Left lung (tissue), 10 donors: ENCODE measurements around the gene PCDH1. TPM values are rescaled to one million over a fixed set of nuclear protein-coding genes. Genes with fewer than 3 reads are reported as not detected.
A peak's percentile ranks its signal among the peaks of the same experiment; 100 is the strongest.

Experiments used
- ATAC-seq: fragments of 200-7000 bp; cut with Tn5 transposase; one replicate; pipeline ENCODE4 v1.9.1; 2020; ENCODE audit warnings: moderate library complexity
- DNase-seq, 4 donors: peaks; one replicate each; pipeline ENCODE4 v3.0.0-alpha.2; 2013 to 2020
- H3K27ac ChIP-seq, 2 donors: fragments of 200-600 bp; sonication (generic) in 1 of 2; one replicate each; pipeline versions ENCODE4 v1.5.0 to v1.8.0; 2020 to 2021
- H3K27me3 ChIP-seq, 2 donors: fragments of 200-600 bp; sonication (generic) in 1 of 2; one replicate each; pipeline versions ENCODE4 v1.5.0 to v1.8.0; 2020 to 2021
- H3K36me3 ChIP-seq, 2 donors: fragments of 200-600 bp; sonication (generic) in 1 of 2; one replicate each; pipeline versions ENCODE4 v1.5.0 to v1.8.0; 2020 to 2021
- H3K4me1 ChIP-seq, 2 donors: fragments of 200-600 bp; one replicate each; pipeline ENCODE4 v1.8.0; 2021
- H3K4me3 ChIP-seq, 2 donors: fragments of 200-600 bp; sonication (generic) in 1 of 2; one replicate each; pipeline versions ENCODE4 v1.5.0 to v1.8.0; 2020 to 2021; ENCODE audit warnings: mild to moderate bottlenecking in 1 of 2
- H3K9me3 ChIP-seq, 2 donors: fragments of 200-600 bp; sonication (generic) in 1 of 2; one replicate each; pipeline versions ENCODE4 v1.5.0 to v1.8.0; 2020 to 2021
- CTCF ChIP-seq, 2 donors: fragments of 200-600 bp; sonication (generic) in 1 of 2; IDR thresholded peaks; one replicate each; pipeline versions ENCODE4 v1.5.0 to v1.8.0; 2021; ENCODE audit warnings: antibody characterized with exemption in 2 of 2
- intact Hi-C, 2 donors: fragments of 100-400 bp; cut with DNase I; formaldehyde crosslinking; loops; one replicate each; pipeline versions ENCODE4 v1.11.2 to v1.14.2; 2022
- polyA plus RNA-seq, 6 donors: library from polyadenylated mRNA; unstranded; fragments of 120-200 nt; gene quantifications; one replicate each; pipeline ENCODE4 v1.2.1, GENCODE V29; 2013; ENCODE audit not compliant: insufficient read length in 6 of 6
- total RNA-seq, 2 donors: library from RNA; stranded (reverse); fragmentation: NEBNext Ultra II Directional; extraction: Animal tissue kit (Norgen Biotek cat#: 25700); gene quantifications; one replicate each; pipeline ENCODE4 v1.2.1, GENCODE V29; 2021
- donor health status: DM: no; HTN: yes; CAD: no.
- donor health status: DM: no; HTN: no; CAD: no.

PCDH1 gene
- total and polyA plus RNA-seq, 8 donors = 23.6 to 65.0 (median 34.1) TPM

GRCh38 chr5:141863569-141864178, 14.5 kb downstream of the PCDH1 start:
- intact Hi-C loops = no loop called here
- H3K4me3 ChIP-seq = no peak overlapping the region
- H3K27me3 ChIP-seq = peaks cover 0 to 9% of the 10 kb centered on the region in 2 donors
- H3K9me3 ChIP-seq = no peaks in the 10 kb centered on the region
- no peak overlapping the region for H3K27ac ChIP-seq
- H3K4me1 ChIP-seq = no peaks in the 10 kb centered on the region
- H3K36me3 ChIP-seq = peaks cover 0 to 57% of the 10 kb centered on the region in 2 donors
- DNase-seq = peak in 1 of 4 donors; percentile 55
- TF ChIP-seq CTCF (IDR thresholded peaks at IDR 0.05) = no peak
- ATAC-seq = no peak

GRCh38 chr5:141862936-141863543, 15.2 kb downstream of the PCDH1 start:
- TF ChIP-seq CTCF (IDR thresholded peaks at IDR 0.05) = no peak
- DNase-seq (peak in 1 of 4 donors; percentile 69), ATAC-seq (no peak)
- Histone ChIP-seq H3K4me3 (no peak overlapping the region), H3K27ac (no peak overlapping the region), H3K27me3 (peaks cover 0 to 9% of the 10 kb centered on the region in 2 donors), H3K36me3 (peaks cover 0 to 51% of the 10 kb centered on the region in 2 donors), H3K4me1 (no peaks in the 10 kb centered on the region), H3K9me3 (no peaks in the 10 kb centered on the region)
- intact Hi-C loops = no loop called here

DNA sequence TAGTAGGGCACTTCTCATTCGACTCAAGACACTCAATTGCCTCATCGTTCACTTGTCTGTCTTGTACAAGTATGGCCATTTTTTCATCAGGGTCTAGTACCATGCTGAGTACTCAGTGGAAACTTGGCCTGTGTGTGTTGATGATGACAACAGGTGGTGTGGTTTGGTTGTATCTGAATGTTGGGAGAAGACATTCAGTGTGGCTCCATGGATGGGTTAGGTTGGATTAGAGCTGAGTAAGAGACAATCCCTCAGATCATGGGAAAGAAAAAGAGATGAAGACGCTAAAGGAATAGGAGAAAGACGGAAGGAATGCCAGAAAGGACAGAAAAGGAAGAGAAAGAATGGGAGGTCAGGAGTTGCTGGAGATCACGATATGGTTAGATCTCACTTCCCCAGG, 17.0 kb downstream of the PCDH1 start:
- no peaks in the 10 kb centered on the region for H3K9me3 ChIP-seq
- no peak for TF ChIP-seq CTCF (IDR thresholded peaks at IDR 0.05)
- intact Hi-C loops = no loop called here
- no peak for ATAC-seq
- no peak overlapping the region for H3K4me3 ChIP-seq
- H3K4me1 ChIP-seq = no peaks in the 10 kb centered on the region
- peaks cover 0 to 9% of the 10 kb centered on the region in 2 donors for H3K27me3 ChIP-seq
- DNase-seq = no peak
- H3K27ac ChIP-seq = no peak overlapping the region
- peaks cover 0 to 41% of the 10 kb centered on the region in 2 donors for H3K36me3 ChIP-seq

DNA sequence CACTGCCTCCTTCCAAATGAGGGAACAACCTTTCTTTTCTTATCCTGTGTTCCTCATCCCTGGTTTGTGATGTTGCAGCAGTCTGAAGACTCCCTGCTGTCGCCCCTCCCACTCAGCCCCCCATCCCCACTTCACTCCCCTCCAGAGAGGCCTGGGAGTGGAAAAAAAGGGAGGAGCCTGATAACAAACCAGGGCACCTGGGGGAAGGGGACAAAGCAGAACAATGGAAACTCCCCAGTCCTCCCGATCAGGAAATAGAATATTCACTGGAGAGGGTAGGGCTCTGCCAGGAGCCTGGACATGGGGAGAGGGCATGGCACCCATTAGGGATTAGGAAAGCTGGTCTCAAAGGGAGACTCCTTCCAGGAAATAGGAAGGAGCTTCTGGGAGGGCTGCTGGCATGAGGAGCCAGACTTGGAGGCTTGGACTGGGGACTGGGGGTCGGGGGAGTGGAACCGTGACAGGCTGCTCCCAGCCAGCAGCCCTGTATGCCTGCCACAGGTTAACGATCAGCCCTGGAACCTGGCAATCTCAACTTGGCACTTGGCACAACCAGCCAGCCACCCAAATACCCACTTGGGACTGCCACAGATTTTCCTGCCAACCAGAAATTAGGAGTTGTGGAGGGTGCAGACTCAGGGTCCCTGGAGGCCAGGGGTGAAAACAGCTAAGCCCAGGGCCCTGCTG, 20.0 kb downstream of the PCDH1 start:
- no peak for TF ChIP-seq CTCF (IDR thresholded peaks at IDR 0.05)
- DNase-seq (no peak), ATAC-seq (peak; percentile 39)
- H3K36me3 ChIP-seq = peaks cover 0 to 28% of the 10 kb centered on the region in 2 donors
- H3K4me1 ChIP-seq = no peaks in the 10 kb centered on the region
- H3K27ac ChIP-seq = peak overlapping the region in 1 of 2 donors; percentile 50
- intact Hi-C loops = no loop called here
- peaks cover 0 to 9% of the 10 kb centered on the region in 2 donors for H3K27me3 ChIP-seq
- no peaks in the 10 kb centered on the region for H3K9me3 ChIP-seq
- no peak overlapping the region for H3K4me3 ChIP-seq

- Histone ChIP-seq H3K27ac (no peak overlapping the region), H3K27me3 (peaks cover 0 to 9% of the 10 kb centered on the region in 2 donors), H3K4me1 (no peaks in the 10 kb centered on the region), H3K4me3 (no peak overlapping the region), H3K9me3 (no peaks in the 10 kb centered on the region), H3K36me3 (peaks cover 0 to 21% of the 10 kb centered on the region in 2 donors)
- intact Hi-C loops = no loop called here
- ATAC-seq (no peak), DNase-seq (no peak)
- TF ChIP-seq CTCF (IDR thresholded peaks at IDR 0.05) = no peak
These were observed 21.0 kb downstream of the PCDH1 start for GRCh38 chr5:141857226-141857625.
